ENCODE data around the gene CDH11.

The CDH11 gene

GRCh38 chr16:64898159-64898558 lies 223.7 kb downstream of the CDH11 start:
- no peak for DNase-seq
